Spleen (tissue), 7 donors: Measurements from ENCODE around the gene CDC42BPA.

Experiments used
- CTCF ChIP-seq, 11 experiments: fragments of 200-600 bp in 7 of 11; fragments of 450-650 bp in 4 of 11; sonication (generic) in 4 of 11; IDR thresholded peaks in 8 of 11; conservative IDR thresholded peaks in 3 of 11; 1 replicate in 7 of 11; 2 replicates in 4 of 11; pipeline versions ENCODE4 v1.4.0 to v1.8.0; 2016 to 2021; ENCODE audit warnings: antibody characterized with exemption in 11 of 11, inconsistent platforms in 4 of 11, mild to moderate bottlenecking in 1 of 11
- POLR2A ChIP-seq, 3 donors: fragments of 450-650 bp; IDR thresholded peaks; one replicate each; pipeline ENCODE4 v1.5.1; 2017; ENCODE audit warnings: antibody characterized with exemption in 3 of 3, mild to moderate bottlenecking in 1 of 3
- donor health status: DM: no; HTN: no; CAD: no; lungs with moderate emphysema.
- donor health status: DM: no; HTN: no; CAD: no.
- donor health status: DM: no; HTN: no; CAD: no.

- TF ChIP-seq POLR2A (IDR thresholded peaks at IDR 0.05) (no peak), CTCF (IDR thresholded peaks at IDR 0.05 in 8 of 11, conservative IDR thresholded peaks at IDR 0.05 in 3 of 11) (no peak)
Observed at GRCh38 chr1:226943156-226943555, 375.1 kb downstream of the CDC42BPA start.
